ENCODE data around the gene TTLL8.

Gene TTLL8

DNA sequence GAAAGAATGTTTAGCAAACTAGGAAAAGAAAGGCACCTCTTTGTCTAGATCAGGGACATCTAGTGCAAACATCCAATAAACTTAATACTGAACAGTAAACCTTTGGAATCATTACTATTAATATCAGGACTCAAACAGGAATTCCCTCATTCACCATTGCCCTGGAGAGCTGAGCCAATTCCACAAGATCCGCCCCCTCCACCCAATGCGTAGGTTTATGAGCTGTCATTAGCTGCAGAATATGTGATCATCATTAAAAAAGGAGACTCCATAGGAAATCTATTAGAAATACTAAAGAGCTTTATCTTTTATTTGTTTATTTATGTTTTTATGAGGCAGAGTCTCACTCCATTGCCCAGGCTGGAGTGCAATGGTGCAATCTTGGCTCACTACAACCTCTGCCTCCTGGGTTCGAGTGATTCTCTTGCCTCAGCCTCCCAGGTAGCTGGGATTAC, 51.0 kb downstream of the TTLL8 start:
- Histone ChIP-seq H3K9me3 (replicated peaks; ENCODE audit: insufficient read depth, low read length) (no peaks in the 10 kb centered on the region), H3K9ac (ENCODE audit: low read length) (no peak overlapping the region), H3K36me3 (replicated peaks; ENCODE audit: insufficient read depth, low read length) (no peaks in the 10 kb centered on the region), H3K4me2 (ENCODE audit: low read depth, low read length) (no peak overlapping the region), H3K27ac (ENCODE audit: low read length) (no peak overlapping the region), H3K79me2 (ENCODE audit: low read length) (no peaks in the 10 kb centered on the region), H2AFZ (ENCODE audit: low read length) (no peak overlapping the region), H3K9me2 (replicated peaks; ENCODE audit: insufficient read depth, low read length) (no peaks in the 10 kb centered on the region), H3F3A (ENCODE audit: insufficient read depth, low read length) (no peaks in the 10 kb centered on the region), H3K27me3 (replicated peaks; ENCODE audit: insufficient read depth, low read length) (peaks cover 87% of the 10 kb centered on the region), H3K4me3 (ENCODE audit: low read length) (no peak overlapping the region), H3K4me1 (ENCODE audit: low read length) (no peaks in the 10 kb centered on the region), H4K20me1 (ENCODE audit: insufficient read depth, low read length) (no peaks in the 10 kb centered on the region)
- no peak for DNase-seq
- TF ChIP-seq, protein P1, sequence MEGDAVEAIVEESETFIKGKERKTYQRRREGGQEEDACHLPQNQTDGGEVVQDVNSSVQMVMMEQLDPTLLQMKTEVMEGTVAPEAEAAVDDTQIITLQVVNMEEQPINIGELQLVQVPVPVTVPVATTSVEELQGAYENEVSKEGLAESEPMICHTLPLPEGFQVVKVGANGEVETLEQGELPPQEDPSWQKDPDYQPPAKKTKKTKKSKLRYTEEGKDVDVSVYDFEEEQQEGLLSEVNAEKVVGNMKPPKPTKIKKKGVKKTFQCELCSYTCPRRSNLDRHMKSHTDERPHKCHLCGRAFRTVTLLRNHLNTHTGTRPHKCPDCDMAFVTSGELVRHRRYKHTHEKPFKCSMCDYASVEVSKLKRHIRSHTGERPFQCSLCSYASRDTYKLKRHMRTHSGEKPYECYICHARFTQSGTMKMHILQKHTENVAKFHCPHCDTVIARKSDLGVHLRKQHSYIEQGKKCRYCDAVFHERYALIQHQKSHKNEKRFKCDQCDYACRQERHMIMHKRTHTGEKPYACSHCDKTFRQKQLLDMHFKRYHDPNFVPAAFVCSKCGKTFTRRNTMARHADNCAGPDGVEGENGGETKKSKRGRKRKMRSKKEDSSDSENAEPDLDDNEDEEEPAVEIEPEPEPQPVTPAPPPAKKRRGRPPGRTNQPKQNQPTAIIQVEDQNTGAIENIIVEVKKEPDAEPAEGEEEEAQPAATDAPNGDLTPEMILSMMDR (IDR thresholded peaks at IDR 0.05; ENCODE audit: low read length): no peak
- no peak for TF ChIP-seq EZH2phosphoT487 (IDR thresholded peaks at IDR 0.05; ENCODE audit: low read length)
- TF ChIP-seq EZH2 (optimal IDR thresholded peaks at IDR 0.05; ENCODE audit: low read depth, low read length): no peak

DNA sequence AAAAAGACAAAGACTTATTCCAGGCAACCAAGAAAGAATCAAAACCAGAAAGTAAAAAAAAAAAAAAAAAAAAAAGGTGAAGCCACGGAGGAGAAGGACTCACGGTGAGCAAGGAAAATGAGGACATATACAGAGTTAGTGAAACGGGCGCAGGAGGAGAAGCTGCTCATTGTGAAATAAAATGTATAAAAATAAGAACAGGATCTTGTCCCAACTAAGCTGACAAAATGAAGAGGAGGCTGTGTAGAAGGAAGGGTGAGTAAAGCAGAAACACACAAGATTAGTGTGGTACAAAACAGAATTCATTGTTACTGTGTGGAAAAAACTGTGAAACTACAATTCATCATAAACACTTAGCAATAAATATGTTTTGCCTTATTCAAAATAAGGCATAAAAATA, 53.2 kb downstream of the TTLL8 start:
- Histone ChIP-seq H3K9me3 (replicated peaks; ENCODE audit: insufficient read depth, low read length) (no peaks in the 10 kb centered on the region), H3K27me3 (replicated peaks; ENCODE audit: insufficient read depth, low read length) (peaks cover 85% of the 10 kb centered on the region), H3K9ac (ENCODE audit: low read length) (no peak overlapping the region), H3K9me2 (replicated peaks; ENCODE audit: insufficient read depth, low read length) (no peaks in the 10 kb centered on the region), H3K36me3 (replicated peaks; ENCODE audit: insufficient read depth, low read length) (no peaks in the 10 kb centered on the region), H3F3A (ENCODE audit: insufficient read depth, low read length) (no peaks in the 10 kb centered on the region), H3K4me1 (ENCODE audit: low read length) (no peaks in the 10 kb centered on the region), H3K4me2 (ENCODE audit: low read depth, low read length) (no peak overlapping the region), H3K27ac (ENCODE audit: low read length) (no peak overlapping the region), H2AFZ (ENCODE audit: low read length) (no peak overlapping the region), H3K4me3 (ENCODE audit: low read length) (no peak overlapping the region), H4K20me1 (ENCODE audit: insufficient read depth, low read length) (no peaks in the 10 kb centered on the region), H3K79me2 (ENCODE audit: low read length) (no peaks in the 10 kb centered on the region)
- DNase-seq: no peak
- TF ChIP-seq EZH2 (optimal IDR thresholded peaks at IDR 0.05; ENCODE audit: low read depth, low read length) (no peak), EZH2phosphoT487 (IDR thresholded peaks at IDR 0.05; ENCODE audit: low read length) (no peak)
- TF ChIP-seq, protein P1 (IDR thresholded peaks at IDR 0.05; ENCODE audit: low read length): no peak

DNA sequence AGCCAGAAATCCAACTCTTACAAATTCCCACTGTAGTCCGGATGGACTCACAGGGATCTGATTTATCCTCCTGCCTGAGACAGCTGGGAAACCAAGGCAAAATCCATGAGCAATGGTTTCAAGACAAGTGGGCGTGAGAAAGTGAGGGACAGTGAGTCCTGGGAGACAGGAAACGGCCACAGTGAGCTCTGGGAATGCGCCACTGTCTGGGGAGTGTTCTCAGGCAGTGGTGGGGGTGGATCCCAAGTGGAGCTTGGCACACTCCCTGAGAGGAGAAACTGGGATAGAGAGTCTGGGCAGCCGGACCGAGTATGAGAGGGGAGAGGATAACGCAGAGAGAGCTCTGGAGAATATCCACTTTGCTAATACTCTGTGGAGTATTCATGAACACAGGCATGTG, 55.3 kb downstream of the TTLL8 start:
- Histone ChIP-seq H3K4me1 (ENCODE audit: low read length) (no peaks in the 10 kb centered on the region), H3K9ac (ENCODE audit: low read length) (no peak overlapping the region), H3K36me3 (replicated peaks; ENCODE audit: insufficient read depth, low read length) (no peaks in the 10 kb centered on the region), H2AFZ (ENCODE audit: low read length) (no peak overlapping the region), H3F3A (ENCODE audit: insufficient read depth, low read length) (no peaks in the 10 kb centered on the region), H3K9me3 (replicated peaks; ENCODE audit: insufficient read depth, low read length) (no peaks in the 10 kb centered on the region), H3K4me3 (ENCODE audit: low read length) (no peak overlapping the region), H3K9me2 (replicated peaks; ENCODE audit: insufficient read depth, low read length) (no peaks in the 10 kb centered on the region), H3K27ac (ENCODE audit: low read length) (no peak overlapping the region), H3K27me3 (replicated peaks; ENCODE audit: insufficient read depth, low read length) (peaks cover 65% of the 10 kb centered on the region), H3K79me2 (ENCODE audit: low read length) (no peaks in the 10 kb centered on the region), H4K20me1 (ENCODE audit: insufficient read depth, low read length) (no peaks in the 10 kb centered on the region), H3K4me2 (ENCODE audit: low read depth, low read length) (no peak overlapping the region)
- TF ChIP-seq, protein P1 (IDR thresholded peaks at IDR 0.05; ENCODE audit: low read length): no peak
- TF ChIP-seq EZH2phosphoT487 (IDR thresholded peaks at IDR 0.05; ENCODE audit: low read length) (no peak), EZH2 (optimal IDR thresholded peaks at IDR 0.05; ENCODE audit: low read depth, low read length) (no peak)
- no peak for DNase-seq
